Measurements from ENCODE around the gene CACNA1C. TPM values are rescaled to one million over a fixed set of nuclear protein-coding genes. Genes with fewer than 3 reads are reported as not detected.

CACNA1C gene
- total RNA-seq, 1 donor from 2014 or later, result 15.6 TPM

DNA sequence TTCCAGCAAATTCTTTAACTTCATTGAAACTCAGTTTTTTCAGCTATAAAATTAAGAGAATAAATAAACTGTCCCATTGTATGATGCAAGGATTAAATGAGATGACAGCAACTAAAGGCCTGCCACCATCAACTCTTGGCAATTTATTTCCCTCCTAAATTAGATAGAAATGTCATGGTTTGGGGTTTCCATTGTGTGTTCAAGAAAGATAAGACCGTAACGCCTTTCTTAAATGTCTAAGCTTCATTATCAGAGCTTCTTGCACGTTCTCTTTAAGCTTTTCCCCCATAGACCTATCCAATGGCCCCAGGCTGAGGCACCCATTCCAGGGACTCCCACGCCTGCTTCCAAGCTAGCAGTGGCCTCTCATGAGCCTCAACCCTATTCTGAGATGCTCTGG lies 281.9 kb downstream of the CACNA1C start:
- ATAC-seq, result no peak
- no peak for DNase-seq
- peaks cover 6% of the 10 kb centered on the region for H3K4me1 ChIP-seq

DNA sequence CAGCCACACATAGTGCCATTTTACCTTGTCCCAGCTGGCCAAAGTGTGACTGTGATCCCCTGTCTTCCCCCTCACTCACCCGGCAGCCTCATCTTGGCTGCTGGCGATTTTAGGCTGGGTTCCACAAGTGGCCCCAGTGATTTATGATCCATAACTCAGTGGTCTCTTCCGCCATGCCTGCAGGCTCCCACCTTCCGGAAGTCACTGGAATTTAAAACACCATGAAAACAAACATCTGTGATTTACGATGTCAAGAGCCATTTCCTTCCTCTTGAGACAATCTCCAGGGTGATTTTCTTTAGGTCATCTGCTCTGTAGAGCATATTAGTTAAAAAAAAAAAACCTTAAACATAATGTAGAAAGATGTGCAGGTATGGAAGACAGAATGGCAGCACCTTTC lies 282.3 kb downstream of the CACNA1C start:
- intact Hi-C loops (cut with DNase I), result no loop called here
- no peak for DNase-seq
- H3K27ac ChIP-seq, result no peak overlapping the region
- H3K9me3 ChIP-seq, result no peaks in the 10 kb centered on the region
- no peak for ATAC-seq
- H3K4me3 ChIP-seq, result no peak overlapping the region
- peaks cover 6% of the 10 kb centered on the region for H3K4me1 ChIP-seq
- H3K27me3 ChIP-seq, result no peaks in the 10 kb centered on the region
- H3K36me3 ChIP-seq, result no peaks in the 10 kb centered on the region
- TF ChIP-seq, protein P1, sequence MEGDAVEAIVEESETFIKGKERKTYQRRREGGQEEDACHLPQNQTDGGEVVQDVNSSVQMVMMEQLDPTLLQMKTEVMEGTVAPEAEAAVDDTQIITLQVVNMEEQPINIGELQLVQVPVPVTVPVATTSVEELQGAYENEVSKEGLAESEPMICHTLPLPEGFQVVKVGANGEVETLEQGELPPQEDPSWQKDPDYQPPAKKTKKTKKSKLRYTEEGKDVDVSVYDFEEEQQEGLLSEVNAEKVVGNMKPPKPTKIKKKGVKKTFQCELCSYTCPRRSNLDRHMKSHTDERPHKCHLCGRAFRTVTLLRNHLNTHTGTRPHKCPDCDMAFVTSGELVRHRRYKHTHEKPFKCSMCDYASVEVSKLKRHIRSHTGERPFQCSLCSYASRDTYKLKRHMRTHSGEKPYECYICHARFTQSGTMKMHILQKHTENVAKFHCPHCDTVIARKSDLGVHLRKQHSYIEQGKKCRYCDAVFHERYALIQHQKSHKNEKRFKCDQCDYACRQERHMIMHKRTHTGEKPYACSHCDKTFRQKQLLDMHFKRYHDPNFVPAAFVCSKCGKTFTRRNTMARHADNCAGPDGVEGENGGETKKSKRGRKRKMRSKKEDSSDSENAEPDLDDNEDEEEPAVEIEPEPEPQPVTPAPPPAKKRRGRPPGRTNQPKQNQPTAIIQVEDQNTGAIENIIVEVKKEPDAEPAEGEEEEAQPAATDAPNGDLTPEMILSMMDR (IDR thresholded peaks at IDR 0.05), result no peak

More for the DNA sequence above, 281.9 kb downstream of the CACNA1C start:
- TF ChIP-seq, protein P1 (IDR thresholded peaks at IDR 0.05), result no peak
- H3K4me3 ChIP-seq, result no peak overlapping the region
- intact Hi-C loops (cut with DNase I), result no loop called here
- no peaks in the 10 kb centered on the region for H3K9me3 ChIP-seq
- H3K36me3 ChIP-seq, result no peaks in the 10 kb centered on the region
- no peaks in the 10 kb centered on the region for H3K27me3 ChIP-seq
- no peak overlapping the region for H3K27ac ChIP-seq

DNA sequence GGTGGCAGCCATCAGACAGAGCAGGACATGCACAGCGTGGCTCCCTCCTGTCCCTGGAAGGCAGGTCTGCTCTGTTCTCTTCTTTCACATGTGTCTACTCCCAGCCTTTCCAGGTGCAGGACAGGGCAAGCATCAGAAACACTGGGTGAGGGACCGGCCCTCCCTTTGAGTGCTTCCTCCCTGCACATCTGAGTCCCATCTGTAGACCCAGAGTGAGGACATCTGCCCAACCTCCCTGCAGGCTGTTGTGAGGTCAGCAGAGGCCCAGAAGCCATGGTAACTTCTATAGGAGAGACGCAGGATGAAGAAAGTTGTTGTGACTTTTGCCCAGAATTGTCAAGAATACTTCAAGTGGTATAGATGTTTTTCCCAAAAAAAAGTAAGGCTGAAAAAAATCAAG lies 282.7 kb downstream of the CACNA1C start:
- no peak for ATAC-seq
- H3K27me3 ChIP-seq, result no peaks in the 10 kb centered on the region

DNA sequence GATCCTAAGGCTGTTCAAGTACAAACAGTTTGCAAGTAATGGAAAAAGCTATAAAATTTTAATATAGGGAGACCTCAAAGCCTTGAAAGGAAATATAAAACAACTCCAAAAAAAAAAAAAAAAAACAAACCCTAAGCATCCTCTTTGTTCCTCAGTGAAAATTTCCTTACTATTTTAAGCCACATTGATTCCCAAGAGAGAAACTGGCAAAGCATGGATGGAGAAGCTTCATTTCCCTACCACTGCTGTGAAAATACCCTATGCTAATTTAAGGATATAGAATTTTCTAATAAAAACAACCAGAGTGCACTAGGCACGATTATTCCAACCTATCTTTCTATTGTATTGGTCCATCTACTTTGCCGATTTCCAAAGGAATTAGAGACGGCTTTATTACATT lies 283.1 kb downstream of the CACNA1C start:
- Histone ChIP-seq H3K4me1 (peaks cover 6% of the 10 kb centered on the region), H3K27ac (no peak overlapping the region), H3K9me3 (no peaks in the 10 kb centered on the region), H3K36me3 (no peaks in the 10 kb centered on the region), H3K27me3 (no peaks in the 10 kb centered on the region), H3K4me3 (no peak overlapping the region)
- no peak for ATAC-seq
- TF ChIP-seq, protein P1 (IDR thresholded peaks at IDR 0.05), result no peak
- intact Hi-C loops (cut with DNase I), result no loop called here
- no peak for DNase-seq

More for the DNA sequence above, 282.7 kb downstream of the CACNA1C start:
- Histone ChIP-seq H3K36me3 (no peaks in the 10 kb centered on the region), H3K4me1 (peaks cover 6% of the 10 kb centered on the region), H3K27ac (no peak overlapping the region), H3K4me3 (no peak overlapping the region), H3K9me3 (no peaks in the 10 kb centered on the region)
- TF ChIP-seq, protein P1 (IDR thresholded peaks at IDR 0.05), result no peak
- intact Hi-C loops (cut with DNase I), result no loop called here
- DNase-seq, result no peak

DNA sequence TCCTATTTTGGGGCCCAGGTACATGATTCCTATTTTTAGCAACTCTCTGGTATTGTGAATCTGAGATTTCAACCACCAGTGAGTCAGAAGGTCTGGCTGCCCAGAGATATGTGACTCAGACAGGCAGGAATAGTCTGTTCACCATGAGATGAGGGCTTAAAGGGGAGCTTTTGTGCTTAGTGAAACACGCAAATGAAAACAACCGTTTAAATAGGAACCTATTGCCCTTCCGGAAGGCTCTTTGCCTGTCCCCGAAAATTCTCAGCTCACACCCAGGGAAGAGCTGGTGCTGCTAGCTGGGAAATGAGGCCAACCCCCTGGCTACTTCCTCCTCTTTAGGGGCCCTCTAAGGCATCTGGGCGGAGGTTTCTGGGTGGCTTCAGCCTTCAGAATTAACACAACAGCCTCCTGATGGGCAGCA lies 283.6 kb downstream of the CACNA1C start:
- Histone ChIP-seq H3K27ac (no peak overlapping the region), H3K36me3 (no peaks in the 10 kb centered on the region), H3K9me3 (no peaks in the 10 kb centered on the region), H3K4me3 (no peak overlapping the region), H3K27me3 (no peaks in the 10 kb centered on the region), H3K4me1 (peaks cover 7% of the 10 kb centered on the region)
- TF ChIP-seq, protein P1 (IDR thresholded peaks at IDR 0.05), result no peak
- no peak for DNase-seq
- intact Hi-C loops (cut with DNase I), result no loop called here
- peak; percentile 48 for ATAC-seq

All from upper lobe of right lung (tissue), 1 donor.